ENCODE data around the gene RNASEH2C. TPM values are rescaled to one million over a fixed set of nuclear protein-coding genes. Genes with fewer than 3 reads are reported as not detected.
A peak's percentile ranks its signal among the peaks of the same experiment; 100 is the strongest.

The RNASEH2C gene
- total RNA-seq, 1 donor from 2014 or later, result 38.6 TPM

- H3K9me3 Mint-ChIP-seq (ENCODE audit: unreplicated experiment), result no peaks in the 10 kb centered on the region
- peaks cover 35% of the 10 kb centered on the region for H3K36me3 Mint-ChIP-seq (ENCODE audit: low read depth, unreplicated experiment)
- H3K4me1 Mint-ChIP-seq (ENCODE audit: unreplicated experiment), result peaks cover 9% of the 10 kb centered on the region
- H3K27ac Mint-ChIP-seq (ENCODE audit: unreplicated experiment), result peak overlapping the region; percentile 24
- DNase-seq (ENCODE audit: low spot score), result no peak
- H3K27me3 Mint-ChIP-seq (ENCODE audit: unreplicated experiment), result peaks cover 13% of the 10 kb centered on the region
- peak overlapping the region; percentile 60 for H3K4me3 Mint-ChIP-seq (ENCODE audit: unreplicated experiment)
- no peak for TF ChIP-seq CTCF (IDR thresholded peaks at IDR 0.05; ENCODE audit: unreplicated experiment)
Observed at GRCh38 chr11:65713212-65713969, 7.2 kb downstream of the RNASEH2C start.

DNA sequence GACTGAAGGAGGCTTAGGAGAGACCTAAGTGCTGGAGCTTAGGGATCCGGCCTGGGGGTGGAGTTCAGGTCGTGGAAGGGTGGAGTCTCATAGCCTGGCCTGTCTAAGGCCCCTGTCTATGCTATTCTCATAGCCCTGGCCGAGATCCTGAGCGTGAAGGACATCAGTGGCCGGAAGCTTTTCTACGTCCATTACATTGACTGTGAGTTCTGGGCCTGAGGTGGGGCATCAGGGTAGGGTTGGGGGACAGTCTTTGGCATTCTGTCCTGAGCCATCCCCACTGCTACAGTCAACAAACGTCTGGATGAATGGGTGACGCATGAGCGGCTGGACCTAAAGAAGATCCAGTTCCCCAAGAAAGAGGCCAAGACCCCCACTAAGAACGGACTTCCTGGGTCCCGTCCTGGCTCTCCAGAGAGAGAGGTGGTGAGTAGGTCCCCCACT is 7.9 kb downstream of the RNASEH2C start:
- Mint-ChIP-seq H3K4me3 (ENCODE audit: unreplicated experiment) (peak overlapping the region; percentile 95), H3K4me1 (ENCODE audit: unreplicated experiment) (peaks cover 9% of the 10 kb centered on the region), H3K27me3 (ENCODE audit: unreplicated experiment) (peaks cover 13% of the 10 kb centered on the region), H3K27ac (ENCODE audit: unreplicated experiment) (peak overlapping the region; percentile 99), H3K9me3 (ENCODE audit: unreplicated experiment) (no peaks in the 10 kb centered on the region), H3K36me3 (ENCODE audit: low read depth, unreplicated experiment) (peaks cover 32% of the 10 kb centered on the region)
- TF ChIP-seq CTCF (IDR thresholded peaks at IDR 0.05; ENCODE audit: unreplicated experiment), result no peak
- no peak for DNase-seq (ENCODE audit: low spot score)

GRCh38 chr11:65711785-65712632 is 8.6 kb downstream of the RNASEH2C start, which contains the start of gene KAT5:
TSS of gene KAT5 (plus strand) at chr11:65712252. CDS start at chr11:65712268, 16 bp downstream.
- Mint-ChIP-seq H3K36me3 (ENCODE audit: low read depth, unreplicated experiment) (peaks cover 27% of the 10 kb centered on the region), H3K9me3 (ENCODE audit: unreplicated experiment) (no peaks in the 10 kb centered on the region), H3K4me3 (ENCODE audit: unreplicated experiment) (peak within 1 kb of the TSS; percentile 95), H3K4me1 (ENCODE audit: unreplicated experiment) (peaks cover 7% of the 10 kb centered on the region), H3K27me3 (ENCODE audit: unreplicated experiment) (peaks cover 13% of the 10 kb centered on the region), H3K27ac (ENCODE audit: unreplicated experiment) (peak within 1 kb of the TSS; percentile 99)
- peak; percentile 98 for DNase-seq (ENCODE audit: low spot score)
- TF ChIP-seq CTCF (IDR thresholded peaks at IDR 0.05; ENCODE audit: unreplicated experiment), result peak; percentile 97

DNA sequence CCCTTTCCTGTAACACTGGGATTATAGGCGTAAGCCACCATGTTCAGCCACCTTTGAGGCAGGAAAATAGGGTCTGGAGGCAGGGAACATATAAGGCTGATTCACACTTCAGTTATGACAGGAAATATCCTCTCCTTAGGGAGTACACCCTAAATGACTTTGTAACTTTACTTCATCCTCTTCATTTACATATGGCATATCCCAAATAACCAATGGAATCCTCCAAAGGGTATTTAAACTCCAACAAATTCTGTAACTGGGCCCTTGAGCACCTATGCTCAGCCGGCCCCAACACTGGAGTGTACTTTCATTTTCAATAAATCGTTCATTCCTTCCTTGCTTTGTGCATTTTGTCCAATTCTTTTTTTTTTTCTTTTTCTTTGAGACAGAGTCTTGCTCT is 10.2 kb downstream of the RNASEH2C start:
- Mint-ChIP-seq H3K27me3 (ENCODE audit: unreplicated experiment) (peaks cover 10% of the 10 kb centered on the region), H3K4me1 (ENCODE audit: unreplicated experiment) (peaks cover 7% of the 10 kb centered on the region), H3K27ac (ENCODE audit: unreplicated experiment) (no peak overlapping the region), H3K4me3 (ENCODE audit: unreplicated experiment) (no peak overlapping the region), H3K36me3 (ENCODE audit: low read depth, unreplicated experiment) (peaks cover 15% of the 10 kb centered on the region), H3K9me3 (ENCODE audit: unreplicated experiment) (no peaks in the 10 kb centered on the region)
- TF ChIP-seq CTCF (IDR thresholded peaks at IDR 0.05; ENCODE audit: unreplicated experiment), result no peak
- DNase-seq (ENCODE audit: low spot score), result no peak

All from endothelial cell (in vitro differentiated cells).